Right atrium auricular region (tissue), 2 donors: ENCODE results near the gene RAB3GAP1. TPM values are rescaled to one million over a fixed set of nuclear protein-coding genes. Genes with fewer than 3 reads are reported as not detected.

ENCODE experiments used
- DNase-seq: peaks from one replicate; pipeline ENCODE4 v3.0.0-alpha.2; 2019; ENCODE audit warnings: low spot score
- H3K27ac ChIP-seq, 2 donors: fragments of 200-600 bp; sonication (generic); 1 replicate in 1 of 2; 2 replicates in 1 of 2; pipeline ENCODE4 v1.5.1; 2016 to 2019
- H3K27me3 ChIP-seq, 2 donors: fragments of 200-600 bp; sonication (generic); one replicate each; pipeline versions ENCODE4 v1.5.1 to v1.6.0; 2017 to 2019
- H3K36me3 ChIP-seq: fragments of 200-600 bp; sonication (generic); one replicate; pipeline ENCODE4 v1.5.1; 2016
- H3K4me1 ChIP-seq, 2 donors: fragments of 200-600 bp; sonication (generic); one replicate each; pipeline versions ENCODE4 v1.5.1 to v1.6.0; 2017 to 2019
- H3K4me3 ChIP-seq, 2 donors: fragments of 200-600 bp; sonication (generic); 1 replicate in 1 of 2; 2 replicates in 1 of 2; pipeline ENCODE4 v1.5.1; 2017 to 2019; ENCODE audit warnings: mild to moderate bottlenecking in 1 of 2, moderate library complexity in 1 of 2
- H3K9me3 ChIP-seq, 2 donors: fragments of 200-600 bp; sonication (generic); one replicate each; pipeline ENCODE4 v1.5.1; 2019
- total RNA-seq, 2 donors: library from RNA; depleted of rRNA; stranded (reverse); fragments of >200 nt; gene quantifications; one replicate each; pipeline ENCODE4 v1.1.0, GENCODE V29; 2016
- TF ChIP-seq, protein P1 (sequence below), 2 donors: fragments of 200-600 bp; sonication (generic); IDR thresholded peaks; one replicate each; pipeline ENCODE4 v1.5.1; 2019; ENCODE audit warnings: antibody characterized with exemption in 2 of 2

The RAB3GAP1 gene
- total RNA-seq, 2 donors from 2014 or later: 33.0 to 36.2 TPM

DNA sequence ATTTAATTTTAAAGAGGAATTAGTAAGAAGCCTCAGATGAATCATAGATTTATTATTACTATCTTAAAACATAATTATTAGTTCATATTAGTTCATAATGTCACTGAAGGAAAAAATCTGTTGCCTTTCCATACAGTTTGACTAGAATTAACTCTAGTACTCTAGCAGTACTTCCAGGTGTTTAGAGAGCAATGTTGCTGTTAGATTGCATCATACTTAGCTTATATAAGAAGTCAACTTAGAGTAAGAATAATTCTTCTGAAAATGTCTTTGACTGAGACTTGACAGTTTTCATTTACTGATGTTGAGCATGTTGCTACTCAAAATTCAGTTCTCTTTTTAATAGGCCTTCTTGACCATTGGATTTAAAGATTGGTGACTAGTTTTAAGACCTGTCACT lies 4.7 kb downstream of the RAB3GAP1 start:
- Histone ChIP-seq H3K4me1 (peaks cover 0 to 56% of the 10 kb centered on the region in 2 donors), H3K36me3 (peaks cover 16% of the 10 kb centered on the region), H3K9me3 (no peaks in the 10 kb centered on the region), H3K4me3 (no peak overlapping the region), H3K27me3 (no peaks in the 10 kb centered on the region), H3K27ac (no peak overlapping the region)
- TF ChIP-seq, protein P1, sequence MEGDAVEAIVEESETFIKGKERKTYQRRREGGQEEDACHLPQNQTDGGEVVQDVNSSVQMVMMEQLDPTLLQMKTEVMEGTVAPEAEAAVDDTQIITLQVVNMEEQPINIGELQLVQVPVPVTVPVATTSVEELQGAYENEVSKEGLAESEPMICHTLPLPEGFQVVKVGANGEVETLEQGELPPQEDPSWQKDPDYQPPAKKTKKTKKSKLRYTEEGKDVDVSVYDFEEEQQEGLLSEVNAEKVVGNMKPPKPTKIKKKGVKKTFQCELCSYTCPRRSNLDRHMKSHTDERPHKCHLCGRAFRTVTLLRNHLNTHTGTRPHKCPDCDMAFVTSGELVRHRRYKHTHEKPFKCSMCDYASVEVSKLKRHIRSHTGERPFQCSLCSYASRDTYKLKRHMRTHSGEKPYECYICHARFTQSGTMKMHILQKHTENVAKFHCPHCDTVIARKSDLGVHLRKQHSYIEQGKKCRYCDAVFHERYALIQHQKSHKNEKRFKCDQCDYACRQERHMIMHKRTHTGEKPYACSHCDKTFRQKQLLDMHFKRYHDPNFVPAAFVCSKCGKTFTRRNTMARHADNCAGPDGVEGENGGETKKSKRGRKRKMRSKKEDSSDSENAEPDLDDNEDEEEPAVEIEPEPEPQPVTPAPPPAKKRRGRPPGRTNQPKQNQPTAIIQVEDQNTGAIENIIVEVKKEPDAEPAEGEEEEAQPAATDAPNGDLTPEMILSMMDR (IDR thresholded peaks at IDR 0.05): no peak
- DNase-seq: no peak

DNA sequence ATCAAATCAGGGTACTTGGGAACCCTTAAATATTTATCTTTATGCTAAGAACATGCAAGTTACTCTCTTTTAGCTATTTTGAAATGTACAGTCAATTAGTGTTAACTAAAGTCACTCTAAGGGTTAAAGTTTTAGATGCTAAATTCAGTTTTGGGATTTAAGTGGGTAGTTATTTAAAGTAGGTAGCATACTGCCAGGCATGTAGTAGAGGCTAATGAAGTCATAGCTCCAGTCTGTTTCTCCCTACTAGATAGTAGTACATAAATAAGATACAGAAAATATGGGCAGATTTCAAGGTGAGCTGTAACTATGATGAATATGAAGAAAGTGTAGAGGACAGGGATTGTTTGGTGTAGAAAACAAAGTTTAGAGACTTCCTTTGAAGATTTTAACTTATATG lies 7.5 kb downstream of the RAB3GAP1 start:
- H3K27ac ChIP-seq: peak overlapping the region; percentile 4 to 44
- H3K4me1 ChIP-seq: peaks cover 0 to 45% of the 10 kb centered on the region in 2 donors
- H3K36me3 ChIP-seq: peaks cover 16% of the 10 kb centered on the region

DNA sequence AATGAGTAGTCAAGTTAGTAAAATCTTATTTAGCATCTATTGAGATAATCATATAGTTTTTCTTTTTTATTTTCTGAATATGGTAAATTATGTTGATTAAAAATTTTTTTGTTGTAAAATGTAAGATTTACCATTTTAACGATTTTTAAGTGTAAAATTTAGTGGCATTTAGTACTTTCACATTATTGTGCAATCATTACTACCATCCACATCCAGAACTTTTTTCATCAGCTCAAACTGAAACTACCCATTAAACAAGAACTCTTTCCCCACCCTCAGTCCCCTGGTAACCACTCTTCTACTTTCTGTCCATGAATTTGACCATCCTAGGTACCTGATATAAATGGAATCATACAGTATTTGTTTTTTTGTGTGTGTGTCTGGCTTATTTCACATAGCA lies 11.1 kb downstream of the RAB3GAP1 start:
- Histone ChIP-seq H3K27ac (no peak overlapping the region), H3K36me3 (peaks cover 16% of the 10 kb centered on the region), H3K4me3 (no peak overlapping the region), H3K9me3 (no peaks in the 10 kb centered on the region), H3K4me1 (peaks cover 0 to 20% of the 10 kb centered on the region in 2 donors), H3K27me3 (no peaks in the 10 kb centered on the region)
- DNase-seq: no peak
- TF ChIP-seq, protein P1 (IDR thresholded peaks at IDR 0.05): no peak

More for the DNA sequence above, 7.5 kb downstream of the RAB3GAP1 start:
- Histone ChIP-seq H3K27me3 (no peaks in the 10 kb centered on the region), H3K4me3 (no peak overlapping the region), H3K9me3 (no peaks in the 10 kb centered on the region)
- TF ChIP-seq, protein P1 (IDR thresholded peaks at IDR 0.05): no peak
- DNase-seq: no peak

DNA sequence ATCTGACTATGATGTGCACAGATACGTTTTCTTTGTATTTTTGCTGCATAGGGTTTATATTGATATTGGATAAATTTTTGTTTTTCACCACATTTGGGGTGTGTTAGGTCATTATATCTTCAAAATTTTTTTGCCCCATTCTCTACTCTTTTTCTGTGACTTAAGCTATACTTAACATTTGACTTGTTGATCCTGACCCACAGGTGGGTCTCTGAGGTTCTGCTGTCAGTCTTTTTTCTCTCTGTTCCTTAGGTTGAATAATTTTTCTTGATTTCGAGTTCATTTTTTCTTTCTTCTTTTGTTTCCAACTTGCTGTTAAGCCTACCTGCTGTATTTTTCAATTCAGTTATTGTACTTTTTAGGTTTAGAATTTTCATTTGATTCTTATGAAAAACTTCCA lies 12.1 kb downstream of the RAB3GAP1 start:
- Histone ChIP-seq H3K4me3 (no peak overlapping the region), H3K9me3 (no peaks in the 10 kb centered on the region), H3K27ac (no peak overlapping the region), H3K27me3 (no peaks in the 10 kb centered on the region), H3K36me3 (peaks cover 16% of the 10 kb centered on the region), H3K4me1 (peaks cover 0 to 17% of the 10 kb centered on the region in 2 donors)
- TF ChIP-seq, protein P1 (IDR thresholded peaks at IDR 0.05): no peak
- no peak for DNase-seq

DNA sequence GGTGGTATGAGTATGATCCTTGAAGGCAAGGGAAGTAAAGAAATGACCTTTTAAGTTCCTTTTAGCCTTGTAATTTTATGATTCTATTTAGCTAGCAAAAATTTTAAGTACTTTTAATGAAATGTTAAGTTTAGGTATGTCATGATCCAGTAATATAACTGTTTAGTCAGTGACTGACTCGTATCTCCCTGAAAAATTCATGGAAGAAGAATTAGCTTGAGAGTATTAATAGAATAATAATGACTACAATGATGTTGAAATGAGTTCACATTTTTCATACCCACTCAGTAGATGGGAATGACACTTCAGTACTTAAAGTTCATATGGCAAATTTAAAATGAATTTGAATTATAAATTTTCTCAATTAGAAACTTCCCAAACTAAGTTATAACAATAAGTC lies 14.6 kb downstream of the RAB3GAP1 start:
- TF ChIP-seq, protein P1 (IDR thresholded peaks at IDR 0.05): no peak
- Histone ChIP-seq H3K27me3 (no peaks in the 10 kb centered on the region), H3K36me3 (no peaks in the 10 kb centered on the region), H3K4me1 (peaks cover 0 to 11% of the 10 kb centered on the region in 2 donors), H3K9me3 (no peaks in the 10 kb centered on the region), H3K4me3 (no peak overlapping the region), H3K27ac (peak overlapping the region in 1 of 2 donors; percentile 7)
- no peak for DNase-seq
